ENCODE measurements around the gene TP53RK. TPM values are rescaled to one million over a fixed set of nuclear protein-coding genes. Genes with fewer than 3 reads are reported as not detected.

TP53RK gene
- total and polyA plus RNA-seq, 2 of the 13 experiments (the other 11 are each of a cell fraction or from before 2014, with no cell fraction given) = 12.9 to 25.5 TPM

DNA sequence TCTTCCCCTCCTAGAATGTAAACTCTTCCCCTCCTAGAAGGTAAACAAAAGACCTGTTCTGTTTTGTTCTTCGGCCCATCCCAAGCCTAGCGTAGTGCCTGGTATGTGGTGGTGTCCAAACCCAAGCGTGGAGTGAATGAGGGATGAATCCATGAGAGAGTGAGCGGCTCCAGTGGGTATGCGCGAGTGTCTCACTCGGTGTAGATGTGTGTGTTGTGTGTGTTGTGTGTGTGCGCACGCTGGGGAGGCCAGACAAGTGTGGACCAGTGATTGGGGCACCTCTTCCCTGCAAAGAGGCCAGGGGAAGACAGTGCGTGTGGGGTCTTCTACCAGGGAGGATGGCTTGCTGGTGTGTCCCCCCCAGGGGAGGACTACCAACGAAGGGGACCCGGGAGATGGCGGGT, 19.8 kb upstream of the TP53RK start (continued):
- TF ChIP-seq, protein P1, sequence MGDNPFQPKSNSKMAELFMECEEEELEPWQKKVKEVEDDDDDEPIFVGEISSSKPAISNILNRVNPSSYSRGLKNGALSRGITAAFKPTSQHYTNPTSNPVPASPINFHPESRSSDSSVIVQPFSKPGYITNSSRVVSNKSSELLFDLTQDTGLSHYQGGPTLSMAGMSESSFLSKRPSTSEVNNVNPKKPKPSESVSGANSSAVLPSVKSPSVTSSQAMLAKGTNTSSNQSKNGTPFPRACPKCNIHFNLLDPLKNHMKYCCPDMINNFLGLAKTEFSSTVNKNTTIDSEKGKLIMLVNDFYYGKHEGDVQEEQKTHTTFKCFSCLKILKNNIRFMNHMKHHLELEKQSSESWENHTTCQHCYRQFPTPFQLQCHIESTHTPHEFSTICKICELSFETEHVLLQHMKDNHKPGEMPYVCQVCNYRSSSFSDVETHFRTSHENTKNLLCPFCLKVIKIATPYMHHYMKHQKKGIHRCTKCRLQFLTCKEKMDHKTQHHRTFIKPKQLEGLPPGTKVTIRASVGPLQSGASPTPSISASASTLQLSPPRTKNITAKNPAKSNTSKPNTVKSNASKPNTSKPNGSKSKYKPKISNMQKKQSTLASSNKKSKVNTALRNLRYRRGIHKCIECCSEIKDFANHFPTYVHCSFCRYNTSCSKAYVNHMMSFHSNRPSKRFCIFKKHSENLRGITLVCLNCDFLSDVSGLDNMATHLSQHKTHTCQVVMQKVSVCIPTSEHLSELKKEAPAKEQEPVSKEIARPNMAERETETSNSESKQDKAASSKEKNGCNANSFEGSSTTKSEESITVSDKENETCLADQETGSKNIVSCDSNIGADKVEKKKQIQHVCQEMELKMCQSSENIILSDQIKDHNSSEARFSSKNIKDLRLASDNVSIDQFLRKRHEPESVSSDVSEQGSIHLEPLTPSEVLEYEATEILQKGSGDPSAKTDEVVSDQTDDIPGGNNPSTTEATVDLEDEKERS (CRISPR knock-in tag; IDR thresholded peaks at IDR 0.05) = 0 out of 2 replicates have a peak, but pooled peaks have one; percentile 11
- TF ChIP-seq, protein P2, sequence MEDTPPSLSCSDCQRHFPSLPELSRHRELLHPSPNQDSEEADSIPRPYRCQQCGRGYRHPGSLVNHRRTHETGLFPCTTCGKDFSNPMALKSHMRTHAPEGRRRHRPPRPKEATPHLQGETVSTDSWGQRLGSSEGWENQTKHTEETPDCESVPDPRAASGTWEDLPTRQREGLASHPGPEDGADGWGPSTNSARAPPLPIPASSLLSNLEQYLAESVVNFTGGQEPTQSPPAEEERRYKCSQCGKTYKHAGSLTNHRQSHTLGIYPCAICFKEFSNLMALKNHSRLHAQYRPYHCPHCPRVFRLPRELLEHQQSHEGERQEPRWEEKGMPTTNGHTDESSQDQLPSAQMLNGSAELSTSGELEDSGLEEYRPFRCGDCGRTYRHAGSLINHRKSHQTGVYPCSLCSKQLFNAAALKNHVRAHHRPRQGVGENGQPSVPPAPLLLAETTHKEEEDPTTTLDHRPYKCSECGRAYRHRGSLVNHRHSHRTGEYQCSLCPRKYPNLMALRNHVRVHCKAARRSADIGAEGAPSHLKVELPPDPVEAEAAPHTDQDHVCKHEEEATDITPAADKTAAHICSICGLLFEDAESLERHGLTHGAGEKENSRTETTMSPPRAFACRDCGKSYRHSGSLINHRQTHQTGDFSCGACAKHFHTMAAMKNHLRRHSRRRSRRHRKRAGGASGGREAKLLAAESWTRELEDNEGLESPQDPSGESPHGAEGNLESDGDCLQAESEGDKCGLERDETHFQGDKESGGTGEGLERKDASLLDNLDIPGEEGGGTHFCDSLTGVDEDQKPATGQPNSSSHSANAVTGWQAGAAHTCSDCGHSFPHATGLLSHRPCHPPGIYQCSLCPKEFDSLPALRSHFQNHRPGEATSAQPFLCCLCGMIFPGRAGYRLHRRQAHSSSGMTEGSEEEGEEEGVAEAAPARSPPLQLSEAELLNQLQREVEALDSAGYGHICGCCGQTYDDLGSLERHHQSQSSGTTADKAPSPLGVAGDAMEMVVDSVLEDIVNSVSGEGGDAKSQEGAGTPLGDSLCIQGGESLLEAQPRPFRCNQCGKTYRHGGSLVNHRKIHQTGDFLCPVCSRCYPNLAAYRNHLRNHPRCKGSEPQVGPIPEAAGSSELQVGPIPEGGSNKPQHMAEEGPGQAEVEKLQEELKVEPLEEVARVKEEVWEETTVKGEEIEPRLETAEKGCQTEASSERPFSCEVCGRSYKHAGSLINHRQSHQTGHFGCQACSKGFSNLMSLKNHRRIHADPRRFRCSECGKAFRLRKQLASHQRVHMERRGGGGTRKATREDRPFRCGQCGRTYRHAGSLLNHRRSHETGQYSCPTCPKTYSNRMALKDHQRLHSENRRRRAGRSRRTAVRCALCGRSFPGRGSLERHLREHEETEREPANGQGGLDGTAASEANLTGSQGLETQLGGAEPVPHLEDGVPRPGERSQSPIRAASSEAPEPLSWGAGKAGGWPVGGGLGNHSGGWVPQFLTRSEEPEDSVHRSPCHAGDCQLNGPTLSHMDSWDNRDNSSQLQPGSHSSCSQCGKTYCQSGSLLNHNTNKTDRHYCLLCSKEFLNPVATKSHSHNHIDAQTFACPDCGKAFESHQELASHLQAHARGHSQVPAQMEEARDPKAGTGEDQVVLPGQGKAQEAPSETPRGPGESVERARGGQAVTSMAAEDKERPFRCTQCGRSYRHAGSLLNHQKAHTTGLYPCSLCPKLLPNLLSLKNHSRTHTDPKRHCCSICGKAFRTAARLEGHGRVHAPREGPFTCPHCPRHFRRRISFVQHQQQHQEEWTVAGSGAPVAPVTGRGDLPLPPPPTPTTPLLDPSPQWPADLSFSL (CRISPR knock-in tag; IDR thresholded peaks at IDR 0.05) = peak; percentile 94
- TF ChIP-seq, protein P3, sequence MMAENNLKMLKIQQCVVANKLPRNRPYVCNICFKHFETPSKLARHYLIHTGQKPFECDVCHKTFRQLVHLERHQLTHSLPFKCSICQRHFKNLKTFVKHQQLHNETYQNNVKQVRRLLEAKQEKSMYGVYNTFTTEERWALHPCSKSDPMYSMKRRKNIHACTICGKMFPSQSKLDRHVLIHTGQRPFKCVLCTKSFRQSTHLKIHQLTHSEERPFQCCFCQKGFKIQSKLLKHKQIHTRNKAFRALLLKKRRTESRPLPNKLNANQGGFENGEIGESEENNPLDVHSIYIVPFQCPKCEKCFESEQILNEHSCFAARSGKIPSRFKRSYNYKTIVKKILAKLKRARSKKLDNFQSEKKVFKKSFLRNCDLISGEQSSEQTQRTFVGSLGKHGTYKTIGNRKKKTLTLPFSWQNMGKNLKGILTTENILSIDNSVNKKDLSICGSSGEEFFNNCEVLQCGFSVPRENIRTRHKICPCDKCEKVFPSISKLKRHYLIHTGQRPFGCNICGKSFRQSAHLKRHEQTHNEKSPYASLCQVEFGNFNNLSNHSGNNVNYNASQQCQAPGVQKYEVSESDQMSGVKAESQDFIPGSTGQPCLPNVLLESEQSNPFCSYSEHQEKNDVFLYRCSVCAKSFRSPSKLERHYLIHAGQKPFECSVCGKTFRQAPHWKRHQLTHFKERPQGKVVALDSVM (CRISPR knock-in tag; IDR thresholded peaks at IDR 0.05) = no peak
- peak; percentile 63 for TF ChIP-seq TEAD3 (CRISPR knock-in tag; optimal IDR thresholded peaks at IDR 0.05; ENCODE audit: borderline replicate concordance)
- TF ChIP-seq, protein P4, sequence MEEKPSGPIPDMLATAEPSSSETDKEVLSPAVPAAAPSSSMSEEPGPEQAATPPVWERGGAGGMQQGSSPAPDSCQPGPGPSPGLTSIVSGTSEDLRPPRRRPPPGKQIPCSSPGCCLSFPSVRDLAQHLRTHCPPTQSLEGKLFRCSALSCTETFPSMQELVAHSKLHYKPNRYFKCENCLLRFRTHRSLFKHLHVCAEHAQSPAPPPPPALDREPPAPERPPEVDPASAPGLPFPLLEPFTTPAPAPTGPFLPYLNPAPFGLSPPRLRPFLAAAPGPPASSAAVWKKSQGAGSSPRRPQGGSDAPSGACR (CRISPR knock-in tag; IDR thresholded peaks at IDR 0.05) = peak; percentile 3; the same call in 1 of the 2 replicates
- no peak for TF ChIP-seq GATAD1 (CRISPR knock-in tag; IDR thresholded peaks at IDR 0.05)
- TF ChIP-seq KLF11 (CRISPR knock-in tag; IDR thresholded peaks at IDR 0.05) = peak; percentile 13; the same call in 1 of the 2 replicates
- no peak for TF ChIP-seq ZNF766 (CRISPR knock-in tag; IDR thresholded peaks at IDR 0.05; ENCODE audit: borderline replicate concordance)
- TF ChIP-seq, protein P5, sequence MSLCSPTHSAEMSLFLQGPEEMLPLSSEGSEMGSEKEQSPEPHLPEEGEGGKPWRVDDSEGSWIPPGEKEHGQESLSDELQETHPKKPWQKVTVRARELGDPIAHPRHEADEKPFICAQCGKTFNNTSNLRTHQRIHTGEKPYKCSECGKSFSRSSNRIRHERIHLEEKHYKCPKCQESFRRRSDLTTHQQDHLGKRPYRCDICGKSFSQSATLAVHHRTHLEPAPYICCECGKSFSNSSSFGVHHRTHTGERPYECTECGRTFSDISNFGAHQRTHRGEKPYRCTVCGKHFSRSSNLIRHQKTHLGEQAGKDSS (CRISPR knock-in tag; IDR thresholded peaks at IDR 0.05; ENCODE audit: borderline replicate concordance, low read depth) = 0 out of 2 replicates have a peak, but pooled peaks have one; percentile 38
- peak; percentile 22 for TF ChIP-seq RBM39 (IDR thresholded peaks at IDR 0.05; ENCODE audit: low read depth, low read length, poor library complexity, severe bottlenecking)
- TF ChIP-seq ZZZ3 (CRISPR knock-in tag; IDR thresholded peaks at IDR 0.05; ENCODE audit: borderline replicate concordance) = peak; percentile 20; the same call in 1 of the 2 replicates
- TF ChIP-seq SOX13 (IDR thresholded peaks at IDR 0.05) = no peak
- TF ChIP-seq SOX13 (CRISPR knock-in tag; conservative IDR thresholded peaks at IDR 0.05 in 1 of 2, IDR thresholded peaks at IDR 0.05 in 1 of 2) = peak in 1 of 2 experiments; percentile 3; a peak in 1 of 4 replicates
- TF ChIP-seq ZNF292 (CRISPR knock-in tag; IDR thresholded peaks at IDR 0.05; ENCODE audit: borderline replicate concordance, low read depth) = 0 out of 2 replicates have a peak, but pooled peaks have one; percentile 12
- TF ChIP-seq ZBTB42 (CRISPR knock-in tag; IDR thresholded peaks at IDR 0.05) = no peak
- TF ChIP-seq ELF4 (CRISPR knock-in tag; IDR thresholded peaks at IDR 0.05; ENCODE audit: borderline replicate concordance) = no peak; the same call in 1 of the 2 replicates

Measured in HepG2 (cell line).